CD4-positive, CD25-positive, alpha-beta regulatory T cell (primary cell): ENCODE data around the gene PNPLA7. TPM values are rescaled to one million over a fixed set of nuclear protein-coding genes. Genes with fewer than 3 reads are reported as not detected.
"Not testable (repeated sequence)": the region's sequence is repeated elsewhere in the genome, so short reads cannot be mapped to it uniquely, and the experiment has no call there.

Experiments
- ATAC-seq, 2 donors: fragments of 150-1000 bp; cut with Tn5 transposase; one replicate each; pipeline ENCODE4 v1.10.0; 2021; ENCODE audit warnings: low read depth in 2 of 2, moderate number of reproducible peaks in 2 of 2, moderate library complexity in 1 of 2
- DNase-seq, 3 donors: peaks; one replicate each; pipeline versions ENCODE4 v3.0.0 to v3.0.0-alpha.2; 2012 to 2022; ENCODE audit warnings: mixed read lengths in 1 of 3
- H3K27ac ChIP-seq: one replicate; pipeline ENCODE4 v1.7.0; 2013; ENCODE audit warnings: mild to moderate bottlenecking, low read length; ENCODE audit not compliant: insufficient read depth, poor library complexity, severe bottlenecking
- H3K27me3 ChIP-seq: one replicate; pipeline ENCODE4 v1.7.0; 2013; ENCODE audit warnings: low read length; ENCODE audit not compliant: control insufficient read depth, insufficient read depth
- H3K36me3 ChIP-seq: one replicate; pipeline ENCODE4 v1.7.0; 2013; ENCODE audit warnings: mild to moderate bottlenecking, low read length, moderate library complexity; ENCODE audit not compliant: control insufficient read depth, insufficient read depth
- H3K4me1 ChIP-seq: 2 replicates; pipeline ENCODE4 v1.7.0; 2013; ENCODE audit warnings: mild to moderate bottlenecking, low read length; ENCODE audit not compliant: insufficient read depth, control insufficient read depth, poor library complexity, severe bottlenecking
- H3K4me3 ChIP-seq: one replicate; pipeline ENCODE4 v1.7.0; 2013; ENCODE audit warnings: low read depth, mild to moderate bottlenecking, low read length, moderate library complexity
- H3K9me3 ChIP-seq, 2 experiments: 1 replicate in 1 of 2; 2 replicates in 1 of 2; pipeline ENCODE4 v1.7.0; 2013; ENCODE audit warnings: low read length in 2 of 2, mild to moderate bottlenecking in 1 of 2, moderate library complexity in 1 of 2; ENCODE audit not compliant: control insufficient read depth in 2 of 2
- H3K27ac Mint-ChIP-seq, 3 donors: one replicate each; pipeline ENCODE4 v1.8.0; 2020 to 2022; ENCODE audit warnings: mild to moderate bottlenecking in 3 of 3, mixed read lengths in 3 of 3, moderate library complexity in 2 of 3
- H3K27me3 Mint-ChIP-seq: one replicate; pipeline ENCODE4 v1.8.0; 2022; ENCODE audit warnings: mild to moderate bottlenecking, mixed read lengths
- H3K36me3 Mint-ChIP-seq: one replicate; pipeline ENCODE4 v1.8.0; 2020; ENCODE audit warnings: mixed read lengths
- H3K4me1 Mint-ChIP-seq, 4 donors: one replicate each; pipeline ENCODE4 v1.8.0; 2020 to 2022; ENCODE audit warnings: mixed read lengths in 4 of 4, mild to moderate bottlenecking in 1 of 4
- H3K4me3 Mint-ChIP-seq, 4 donors: one replicate each; pipeline ENCODE4 v1.8.0; 2020 to 2022; ENCODE audit warnings: mild to moderate bottlenecking in 4 of 4, mixed read lengths in 4 of 4, moderate library complexity in 3 of 4
- H3K9me3 Mint-ChIP-seq, 7 donors: one replicate each; pipeline ENCODE4 v1.8.0; 2020 to 2022; ENCODE audit warnings: mixed read lengths in 7 of 7, mild to moderate bottlenecking in 3 of 7, moderate library complexity in 2 of 7
- polyA plus RNA-seq, 4 donors: library from polyadenylated mRNA; unstranded; fragments of 300-500 nt; fragmentation: Illumina TruSeq; gene quantifications; one replicate each; pipeline ENCODE4 v1.2.3, GENCODE V29; 2021
- total RNA-seq: library from RNA; stranded (reverse); gene quantifications from one replicate; pipeline ENCODE4 v1.2.3, GENCODE V29; 2022

The PNPLA7 gene
- total and polyA plus RNA-seq, 5 donors from 2014 or later, result 1.4 to 12.4 (median 1.8) TPM

DNA sequence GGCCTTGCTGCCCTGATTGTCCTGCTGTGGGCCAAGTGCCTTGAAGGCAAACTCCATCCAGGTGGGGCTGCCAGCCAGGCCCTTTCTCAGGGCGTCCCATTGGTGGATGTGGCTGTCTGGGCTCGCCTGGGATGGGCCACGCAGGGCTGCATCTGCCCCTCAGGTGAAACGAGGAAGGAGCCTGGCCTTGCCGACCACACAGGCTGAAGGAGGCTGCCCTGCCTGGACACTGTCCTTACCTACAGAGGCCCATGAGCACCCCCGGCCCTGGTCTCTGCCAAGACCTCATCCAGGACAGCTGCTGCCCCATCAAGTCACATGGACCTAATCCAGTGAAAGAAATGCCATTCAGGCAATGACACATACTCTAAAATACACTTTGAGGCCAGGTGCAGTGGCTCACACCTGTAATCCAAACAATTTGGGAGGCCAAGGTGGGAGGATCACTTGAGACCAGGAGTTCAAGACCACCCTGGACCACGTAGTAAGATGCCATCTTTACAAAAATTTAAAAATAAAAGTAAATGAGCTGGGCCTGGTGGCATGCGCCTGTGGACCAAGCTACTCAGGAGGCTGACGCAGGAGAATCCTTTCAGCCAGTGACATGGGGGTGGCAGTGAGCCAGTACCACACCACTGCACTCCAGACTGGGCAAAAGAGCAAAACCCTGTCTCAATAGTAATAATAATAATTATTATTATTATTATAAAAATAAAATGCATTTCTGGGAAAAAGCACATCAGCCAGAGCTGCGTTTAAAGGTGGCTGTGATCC is 33.9 kb downstream of the PNPLA7 start:
- Mint-ChIP-seq H3K36me3 (no peaks in the 10 kb centered on the region), H3K4me3 (no peak overlapping the region), H3K27ac (no peak overlapping the region), H3K27me3 (no peaks in the 10 kb centered on the region), H3K9me3 (no peaks in the 10 kb centered on the region), H3K4me1 (peaks cover 0 to 7% (median 2%) of the 10 kb centered on the region in 4 donors)
- Histone ChIP-seq H3K27me3 (no peaks in the 10 kb centered on the region), H3K36me3 (no peaks in the 10 kb centered on the region), H3K9me3 (no peaks in the 10 kb centered on the region), H3K4me1 (no peaks in the 10 kb centered on the region), H3K4me3 (no peak overlapping the region), H3K27ac (no peak overlapping the region)
- DNase-seq (no peak), ATAC-seq (no peak)

- H3K27ac ChIP-seq, result no peak overlapping the region
- Mint-ChIP-seq H3K9me3 (no peaks in the 10 kb centered on the region), H3K27me3 (no peaks in the 10 kb centered on the region), H3K4me3 (no peak overlapping the region), H3K4me1 (peaks cover 0 to 7% (median 2%) of the 10 kb centered on the region in 4 donors), H3K36me3 (no peaks in the 10 kb centered on the region), H3K27ac (no peak overlapping the region)
- no peaks in the 10 kb centered on the region for H3K27me3 ChIP-seq
- DNase-seq (no peak), ATAC-seq (peak in 1 of 2 donors; percentile 8)
- H3K36me3 ChIP-seq, result no peaks in the 10 kb centered on the region
- H3K4me3 ChIP-seq, result no peak overlapping the region
- no peaks in the 10 kb centered on the region for H3K4me1 ChIP-seq
- H3K9me3 ChIP-seq, result no peaks in the 10 kb centered on the region
Observed at GRCh38 chr9:137515338-137515724, 34.9 kb downstream of the PNPLA7 start.

DNA sequence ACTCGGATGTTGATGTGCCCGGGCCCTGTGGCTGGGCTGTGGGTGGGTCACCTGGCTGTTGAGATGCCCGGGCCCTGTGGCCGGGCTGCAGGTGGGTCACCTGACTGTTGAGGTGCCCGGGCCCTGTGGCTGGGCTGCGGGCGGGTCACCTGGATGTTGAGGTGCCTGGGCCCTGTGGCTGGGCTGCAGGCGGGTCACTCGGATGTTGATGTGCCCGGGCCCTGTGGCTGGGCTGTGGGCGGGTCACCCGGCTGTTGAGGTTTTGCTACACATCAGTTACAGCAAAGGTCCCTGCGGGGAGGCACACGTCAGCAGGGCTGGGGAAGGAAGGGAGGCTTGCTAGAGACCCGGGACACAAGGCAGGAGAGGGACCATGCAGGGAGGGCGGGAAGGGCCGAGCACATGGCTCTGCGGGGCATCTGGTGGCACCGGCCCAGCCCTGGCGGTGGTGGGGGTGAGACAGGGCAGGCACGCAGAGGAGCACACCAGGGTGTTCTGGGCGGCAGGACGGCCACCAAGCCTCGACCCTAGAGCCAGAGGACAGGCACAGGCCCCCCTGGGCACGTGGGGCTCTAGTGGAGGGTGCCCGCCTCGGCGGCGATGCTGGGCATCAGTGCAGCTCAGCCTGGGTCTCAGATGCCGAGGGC is 35.4 kb downstream of the PNPLA7 start:
- no peak for ATAC-seq
- no peak overlapping the region for H3K27ac ChIP-seq
- Mint-ChIP-seq H3K36me3 (no peaks in the 10 kb centered on the region), H3K4me1 (peaks cover 0 to 7% (median 2%) of the 10 kb centered on the region in 4 donors), H3K27me3 (no peaks in the 10 kb centered on the region), H3K4me3 (no peak overlapping the region), H3K27ac (no peak overlapping the region), H3K9me3 (no peaks in the 10 kb centered on the region)
- DNase-seq, result no peak
- no peak overlapping the region for H3K4me3 ChIP-seq
- H3K4me1 ChIP-seq, result no peaks in the 10 kb centered on the region
- H3K9me3 ChIP-seq, result no peaks in the 10 kb centered on the region
- no peaks in the 10 kb centered on the region for H3K36me3 ChIP-seq
- no peaks in the 10 kb centered on the region for H3K27me3 ChIP-seq

- not testable (repeated sequence) for H3K27me3 Mint-ChIP-seq, H3K27ac ChIP-seq, H3K27me3 ChIP-seq, ATAC-seq, H3K9me3 Mint-ChIP-seq, H3K4me1 Mint-ChIP-seq, H3K4me3 ChIP-seq, H3K36me3 Mint-ChIP-seq, H3K27ac Mint-ChIP-seq, H3K4me1 ChIP-seq, DNase-seq, H3K4me3 Mint-ChIP-seq, H3K36me3 ChIP-seq, H3K9me3 ChIP-seq
Observed at GRCh38 chr9:137513801-137514570, 36.2 kb downstream of the PNPLA7 start.

DNA sequence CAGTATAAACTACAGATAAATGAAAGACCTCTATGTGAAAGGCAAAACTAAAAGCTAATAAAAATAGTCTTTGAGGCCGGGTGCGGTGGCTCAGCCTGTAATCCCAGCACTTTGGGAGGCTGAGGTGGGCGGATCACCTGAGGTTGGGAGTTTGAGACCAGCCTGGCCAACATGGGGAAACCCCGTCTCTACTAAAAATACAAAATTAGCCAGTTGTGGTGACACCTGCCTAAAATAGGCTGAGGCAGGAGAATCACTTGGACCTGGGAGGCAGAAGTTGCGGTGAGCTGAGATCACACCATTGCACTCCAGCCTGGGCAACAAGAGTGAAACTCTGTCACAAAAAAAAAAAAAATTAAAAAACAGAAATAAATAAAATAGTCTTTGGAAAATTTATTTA is 37.1 kb downstream of the PNPLA7 start:
- not testable (repeated sequence) for H3K27ac Mint-ChIP-seq, H3K36me3 ChIP-seq, H3K4me1 Mint-ChIP-seq, H3K27ac ChIP-seq, H3K4me3 Mint-ChIP-seq, H3K9me3 ChIP-seq, DNase-seq, H3K36me3 Mint-ChIP-seq, ATAC-seq, H3K4me1 ChIP-seq, H3K27me3 ChIP-seq, H3K27me3 Mint-ChIP-seq, H3K9me3 Mint-ChIP-seq, H3K4me3 ChIP-seq

GRCh38 chr9:137511758-137512463 is 38.3 kb downstream of the PNPLA7 start:
- Histone ChIP-seq H3K36me3 (no peaks in the 10 kb centered on the region), H3K4me3 (no peak overlapping the region), H3K4me1 (no peaks in the 10 kb centered on the region), H3K27me3 (no peaks in the 10 kb centered on the region), H3K9me3 (no peaks in the 10 kb centered on the region), H3K27ac (no peak overlapping the region)
- Mint-ChIP-seq H3K36me3 (no peaks in the 10 kb centered on the region), H3K4me3 (no peak overlapping the region), H3K27ac (peak overlapping the region in 2 of 3 donors; percentile 38 to 80), H3K27me3 (no peaks in the 10 kb centered on the region), H3K4me1 (peaks cover 0 to 7% (median 2%) of the 10 kb centered on the region in 4 donors), H3K9me3 (no peaks in the 10 kb centered on the region)
- ATAC-seq (no peak), DNase-seq (peak in 1 of 3 donors; percentile 32)

DNA sequence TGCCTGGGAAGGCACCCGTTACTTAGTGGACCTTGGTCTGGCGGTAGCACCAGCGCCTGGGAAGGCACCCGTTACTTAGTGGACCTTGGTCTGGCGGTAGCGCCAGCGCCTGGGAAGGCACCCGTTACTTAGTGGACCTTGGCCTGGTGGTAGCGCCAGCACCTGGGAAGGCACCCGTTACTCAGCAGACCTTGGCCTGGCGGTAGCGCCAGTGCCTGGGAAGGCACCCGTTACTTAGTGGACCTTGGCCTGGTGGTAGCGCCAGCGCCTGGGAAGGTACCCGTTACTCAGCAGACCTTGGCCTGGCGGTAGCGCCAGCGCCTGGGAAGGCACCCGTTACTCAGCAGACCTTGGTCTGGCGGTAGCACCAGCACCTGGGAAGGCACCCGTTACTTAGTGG is 39.1 kb downstream of the PNPLA7 start:
- H3K4me3 ChIP-seq, H3K27me3 Mint-ChIP-seq, H3K27me3 ChIP-seq, H3K9me3 ChIP-seq, H3K36me3 ChIP-seq, H3K4me3 Mint-ChIP-seq, ATAC-seq, H3K4me1 Mint-ChIP-seq, H3K36me3 Mint-ChIP-seq, DNase-seq, H3K4me1 ChIP-seq, H3K27ac ChIP-seq, H3K9me3 Mint-ChIP-seq, H3K27ac Mint-ChIP-seq: not testable (repeated sequence)
